ENCODE data around the gene MIEF2. TPM values are rescaled to one million over a fixed set of nuclear protein-coding genes. Genes with fewer than 3 reads are reported as not detected.

MIEF2 gene
- total and polyA plus RNA-seq, 2 donors (not counting 1 experiment from before 2014, with no cell fraction given) = 13.3 to 18.7 TPM

- Histone ChIP-seq H3K79me2 (ENCODE audit: control insufficient read depth, insufficient read depth, low read length) (peaks cover 20% of the 10 kb centered on the region), H3K36me3 (replicated peaks in 1 of 2; ENCODE audit: control extremely low read depth in 1 of 2, control insufficient read depth in 1 of 2, extremely low read depth in 1 of 2, insufficient read depth in 2 of 2, low read length in 1 of 2) (peaks cover 0 to 82% of the 10 kb centered on the region in 2 experiments), H3K4me3 (ENCODE audit: control extremely low read depth in 1 of 5, extremely low read depth in 1 of 5, insufficient read depth in 1 of 5, low read depth in 2 of 5, low read length in 4 of 5) (no peak overlapping the region), H2AFZ (ENCODE audit: insufficient read depth, low read depth, low read length, poor library complexity, severe bottlenecking) (no peak overlapping the region), H3K4me1 (ENCODE audit: control insufficient read depth in 2 of 2, insufficient read depth in 2 of 2, low read length in 2 of 2) (peaks cover 6 to 7% of the 10 kb centered on the region in 2 donors), H4K20me1 (ENCODE audit: control insufficient read depth, insufficient read depth, low read length, poor library complexity, severe bottlenecking) (peaks cover 33% of the 10 kb centered on the region), H3K27me3 (replicated peaks in 1 of 4; ENCODE audit: control extremely low read depth in 1 of 4, control insufficient read depth in 3 of 4, insufficient read depth in 4 of 4, low read length in 3 of 4) (no peaks in the 10 kb centered on the region), H3K9ac (ENCODE audit: low read length) (no peak overlapping the region), H3K9me3 (ENCODE audit: control extremely low read depth in 1 of 3, control insufficient read depth in 2 of 3, insufficient read depth in 1 of 3, low read length in 2 of 3) (no peaks in the 10 kb centered on the region), H3K27ac (ENCODE audit: low read length in 2 of 2) (no peak overlapping the region), H3K4me2 (replicated peaks; ENCODE audit: low read depth, low read length, poor library complexity, severe bottlenecking) (no peak overlapping the region)
- Mint-ChIP-seq H3K4me3 (no peak overlapping the region), H3K27ac (no peak overlapping the region), H3K4me1 (peaks cover 15% of the 10 kb centered on the region), H3K9me3 (ENCODE audit: insufficient read depth) (no peaks in the 10 kb centered on the region), H3K27me3 (no peaks in the 10 kb centered on the region)
- WGBS (ENCODE audit: insufficient coverage) = 91% methylated on average over 3 of the region's 5 CpGs
- no peak for TF ChIP-seq EZH2 (IDR thresholded peaks at IDR 0.05; ENCODE audit: borderline replicate concordance, insufficient read depth, low read depth, low read length, poor library complexity, severe bottlenecking)
- no peak for TF ChIP-seq CTCF (IDR thresholded peaks at IDR 0.05)
- POLR2A ChIA-PET = no interaction called here
- ATAC-seq (ENCODE audit: low read depth) = no peak
- CTCF ChIA-PET = no interaction called here
- DNase-seq = no peak
- intact Hi-C loops (cut with micrococcal nuclease) = no loop called here
Measured at GRCh38 chr17:18252160-18252559, 8.3 kb upstream of the MIEF2 start.

GRCh38 chr17:18253187-18253884 is 7.1 kb upstream of the MIEF2 start:
- CTCF ChIA-PET = no interaction called here
- WGBS (ENCODE audit: insufficient coverage) = 96% methylated on average over 15 of the region's 16 CpGs

More at GRCh38 chr17:18253187-18253884, 7.1 kb upstream of the MIEF2 start:
- Histone ChIP-seq H3K27me3 (replicated peaks in 1 of 4; ENCODE audit: control extremely low read depth in 1 of 4, control insufficient read depth in 3 of 4, insufficient read depth in 4 of 4, low read length in 3 of 4) (no peaks in the 10 kb centered on the region), H4K20me1 (ENCODE audit: control insufficient read depth, insufficient read depth, low read length, poor library complexity, severe bottlenecking) (peaks cover 45% of the 10 kb centered on the region), H3K9me3 (ENCODE audit: control extremely low read depth in 1 of 3, control insufficient read depth in 2 of 3, insufficient read depth in 1 of 3, low read length in 2 of 3) (no peaks in the 10 kb centered on the region), H2AFZ (ENCODE audit: insufficient read depth, low read depth, low read length, poor library complexity, severe bottlenecking) (no peak overlapping the region), H3K4me1 (ENCODE audit: control insufficient read depth in 2 of 2, insufficient read depth in 2 of 2, low read length in 2 of 2) (peaks cover 12 to 14% of the 10 kb centered on the region in 2 donors), H3K9ac (ENCODE audit: low read length) (no peak overlapping the region), H3K4me3 (ENCODE audit: control extremely low read depth in 1 of 5, extremely low read depth in 1 of 5, insufficient read depth in 1 of 5, low read depth in 2 of 5, low read length in 4 of 5) (no peak overlapping the region), H3K79me2 (ENCODE audit: control insufficient read depth, insufficient read depth, low read length) (peaks cover 32% of the 10 kb centered on the region), H3K36me3 (replicated peaks in 1 of 2; ENCODE audit: control extremely low read depth in 1 of 2, control insufficient read depth in 1 of 2, extremely low read depth in 1 of 2, insufficient read depth in 2 of 2, low read length in 1 of 2) (peaks cover 0 to 73% of the 10 kb centered on the region in 2 experiments), H3K27ac (ENCODE audit: low read length in 2 of 2) (no peak overlapping the region), H3K4me2 (replicated peaks; ENCODE audit: low read depth, low read length, poor library complexity, severe bottlenecking) (no peak overlapping the region)
- TF ChIP-seq CTCF (IDR thresholded peaks at IDR 0.05) = no peak
- TF ChIP-seq EZH2 (IDR thresholded peaks at IDR 0.05; ENCODE audit: borderline replicate concordance, insufficient read depth, low read depth, low read length, poor library complexity, severe bottlenecking) = no peak
- Mint-ChIP-seq H3K27ac (no peak overlapping the region), H3K9me3 (ENCODE audit: insufficient read depth) (no peaks in the 10 kb centered on the region), H3K4me3 (no peak overlapping the region), H3K27me3 (no peaks in the 10 kb centered on the region), H3K4me1 (peaks cover 16% of the 10 kb centered on the region)
- ATAC-seq (ENCODE audit: low read depth) = no peak
- DNase-seq = no peak
- POLR2A ChIA-PET = no interaction called here
- intact Hi-C loops (cut with micrococcal nuclease) = no loop called here

Measured in B cell (primary cell).